ENCODE measurements around the gene ZNF154.
"Not testable (repeated sequence)": the region's sequence is repeated elsewhere in the genome, so short reads cannot be mapped to it uniquely, and the experiment has no call there.

Gene ZNF154

DNA sequence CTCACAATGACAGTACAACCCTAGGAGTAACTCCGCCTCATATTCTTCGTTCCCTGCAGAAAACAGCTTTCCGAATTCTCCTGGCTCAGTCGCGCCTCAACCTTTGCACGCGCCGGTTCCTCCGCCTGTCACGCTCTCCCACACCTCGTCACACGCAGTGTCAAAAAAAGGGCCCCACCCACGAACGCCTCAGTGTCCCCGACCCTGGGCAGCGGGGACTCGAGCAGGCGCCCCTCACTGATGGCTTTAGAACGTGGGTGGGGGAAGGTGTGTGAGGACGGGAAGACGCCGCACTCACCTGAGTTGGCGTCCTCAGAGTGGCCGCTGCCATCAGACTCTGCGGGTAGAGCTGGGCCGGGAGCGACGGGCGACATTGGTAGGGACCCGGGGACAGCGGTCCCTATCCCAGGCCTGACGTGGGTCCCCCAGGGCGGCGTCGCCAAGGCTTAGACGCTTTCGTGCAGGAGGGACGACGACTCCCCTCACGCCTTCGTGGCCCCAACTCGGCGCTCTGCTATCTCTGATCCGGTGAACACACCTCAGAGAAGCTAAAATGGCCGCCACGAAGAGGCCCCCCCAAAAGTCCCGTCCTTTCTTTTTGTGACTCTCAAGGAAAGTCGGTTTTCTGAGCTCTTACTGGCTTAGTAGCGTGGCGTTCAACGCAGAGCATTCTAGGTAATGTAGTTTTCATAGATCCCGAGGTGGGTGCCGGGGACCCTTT, at the start of gene ZNF154:
Gene ZNF154, minus strand, starts transcription at position 564 of the 721 bp plus-strand sequence. Its CDS starts 233 bp downstream, at position 331.
- peak; percentile 49 for DNase-seq

DNA sequence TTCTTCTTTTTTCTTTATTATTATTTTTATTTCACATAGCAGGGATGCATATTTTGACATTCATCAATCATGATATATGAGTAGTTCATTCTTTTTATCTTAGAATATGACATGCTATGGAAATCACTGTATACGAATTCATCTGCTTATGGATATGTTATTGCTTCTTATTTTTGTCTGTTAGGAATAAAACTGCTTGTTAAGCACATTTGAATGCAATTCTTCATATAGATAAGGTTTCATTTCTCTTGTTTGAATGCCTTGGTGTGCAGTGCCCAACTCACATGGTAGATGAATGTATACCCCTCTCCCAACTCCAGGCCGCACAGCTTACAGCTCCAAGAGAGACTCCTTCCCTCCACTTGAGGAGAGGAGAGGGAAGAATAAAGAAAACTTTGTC, 48.9 kb upstream of the ZNF154 start:
- DNase-seq = no peak

DNA sequence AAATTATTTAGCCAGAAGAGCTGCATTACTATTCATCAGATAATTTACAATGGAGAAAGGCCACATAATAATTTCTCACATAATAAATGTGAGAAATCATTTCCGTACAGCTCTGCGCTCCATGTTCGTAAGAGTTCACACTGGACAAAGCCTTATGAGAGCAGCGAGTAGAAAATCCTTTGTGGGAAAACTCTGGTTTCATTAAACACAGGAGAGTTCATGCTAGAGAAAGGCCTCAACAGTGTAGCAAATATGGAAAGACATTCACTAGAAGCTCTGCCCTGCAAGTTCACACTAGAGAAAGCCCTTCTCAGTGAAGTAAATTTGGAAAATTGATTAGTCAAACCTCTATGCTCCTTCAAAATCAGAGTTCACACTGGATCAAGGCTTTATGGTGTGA, 46.0 kb upstream of the ZNF154 start:
- no peak for DNase-seq

DNA sequence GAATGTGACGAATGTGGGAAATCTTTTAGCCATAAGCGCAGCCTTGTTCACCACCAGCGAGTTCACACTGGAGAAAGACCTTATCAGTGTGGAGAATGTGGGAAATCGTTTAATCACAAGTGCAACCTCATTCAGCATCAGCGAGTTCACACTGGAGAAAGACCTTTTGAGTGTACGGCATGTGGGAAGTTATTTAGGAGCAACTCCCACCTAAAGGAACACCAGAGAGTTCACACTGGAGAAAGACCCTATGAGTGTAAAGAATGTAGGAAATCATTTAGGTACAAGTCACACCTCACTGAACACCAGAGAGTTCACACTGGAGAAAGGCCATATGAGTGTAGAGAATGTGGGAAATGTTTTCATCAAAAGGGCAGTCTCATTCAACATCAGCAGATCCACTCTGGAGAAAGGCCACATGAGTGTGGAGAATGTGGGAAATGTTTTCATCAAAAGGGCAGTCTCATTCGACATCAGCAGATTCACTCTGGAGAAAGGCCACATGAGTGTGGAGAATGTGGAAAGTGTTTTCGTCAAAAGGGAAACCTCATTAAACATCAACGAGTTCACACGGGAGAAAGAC, 45.2 kb upstream of the ZNF154 start:
- no peak for DNase-seq

DNA sequence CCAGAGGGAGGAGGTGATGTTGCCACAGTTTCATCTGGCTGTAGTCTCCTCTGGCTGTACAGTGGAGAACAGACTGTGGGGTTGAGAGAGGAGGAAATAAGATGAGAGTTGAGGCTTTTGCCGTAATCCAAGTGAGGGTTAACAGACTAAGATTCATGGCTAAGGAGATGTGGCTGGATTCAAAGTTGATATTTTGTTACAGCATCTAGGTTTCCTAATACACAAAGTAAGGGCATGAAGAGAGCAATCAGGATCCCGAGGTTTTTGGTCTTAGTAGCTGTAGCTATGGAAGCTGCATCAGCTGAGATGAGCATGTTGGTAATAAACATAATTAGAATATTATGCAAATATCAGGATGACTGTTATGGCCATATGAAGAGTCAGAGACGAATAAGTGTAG, 39.0 kb upstream of the ZNF154 start:
- no peak for DNase-seq

DNA sequence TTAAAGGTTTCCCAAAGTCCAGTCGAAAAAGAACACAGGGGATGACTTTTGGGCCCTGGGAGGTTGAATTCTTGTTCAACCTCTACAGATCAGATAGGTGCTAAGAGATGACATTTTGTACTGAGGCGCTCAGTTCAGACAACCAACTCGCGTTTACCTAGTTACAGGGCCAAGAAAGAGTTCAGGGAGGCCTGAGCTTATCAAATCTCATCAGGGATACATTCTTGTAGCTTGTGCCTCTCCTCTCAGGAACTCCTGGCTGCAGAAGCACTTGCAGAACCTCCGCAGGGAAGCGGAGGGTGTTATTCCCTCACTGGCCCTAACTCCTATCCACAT, 38.4 kb upstream of the ZNF154 start:
- DNase-seq = no peak

DNA sequence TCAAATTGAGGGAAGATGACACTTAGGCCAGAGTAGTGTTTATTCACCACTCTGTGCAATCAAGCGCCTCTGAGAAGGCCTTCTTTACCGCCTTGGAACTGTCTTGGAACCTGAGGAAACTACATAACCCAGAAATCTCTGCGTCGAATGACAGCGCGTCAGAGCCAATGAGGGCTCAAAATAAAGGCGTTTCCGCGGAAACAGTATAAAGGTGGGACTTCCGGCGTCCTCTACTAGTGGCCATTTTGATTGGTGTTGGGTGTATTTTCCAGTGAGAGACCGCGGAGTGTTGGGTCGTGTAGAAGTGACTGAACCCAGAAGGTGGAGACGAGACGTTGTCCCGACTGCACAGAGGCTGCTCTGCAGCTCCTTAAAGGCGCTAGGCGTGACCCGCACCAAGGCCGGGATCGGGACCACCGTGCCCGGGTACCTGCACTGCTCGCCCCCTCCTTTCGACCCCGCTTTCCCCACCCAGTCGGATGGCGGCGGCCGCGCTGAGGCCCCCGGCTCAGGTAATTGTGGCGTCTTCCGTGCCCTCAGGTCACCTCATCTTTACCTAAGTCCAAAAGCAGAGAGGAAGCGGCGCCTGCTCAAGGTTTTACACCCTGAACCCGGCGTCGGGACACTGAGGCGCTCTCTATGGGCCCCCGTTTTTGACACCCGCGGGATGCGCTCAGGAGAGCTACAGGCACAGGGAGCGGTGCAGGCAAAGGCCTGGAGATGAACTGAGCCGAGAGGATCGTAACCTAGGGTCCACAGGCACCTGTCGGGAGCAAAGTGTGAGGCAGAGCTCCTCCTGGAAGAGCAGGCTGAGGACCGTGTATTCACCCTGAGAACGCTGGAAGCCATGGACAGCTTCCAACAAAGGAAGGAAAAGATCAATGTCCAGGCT, 37.8 kb upstream of the ZNF154 start, which contains the start of gene ZNF776:
Gene ZNF776, plus strand, starts transcription at position 236 of the 892 bp plus-strand sequence. Its CDS starts 244 bp downstream, at position 480.
- peak; percentile 83 for DNase-seq

DNA sequence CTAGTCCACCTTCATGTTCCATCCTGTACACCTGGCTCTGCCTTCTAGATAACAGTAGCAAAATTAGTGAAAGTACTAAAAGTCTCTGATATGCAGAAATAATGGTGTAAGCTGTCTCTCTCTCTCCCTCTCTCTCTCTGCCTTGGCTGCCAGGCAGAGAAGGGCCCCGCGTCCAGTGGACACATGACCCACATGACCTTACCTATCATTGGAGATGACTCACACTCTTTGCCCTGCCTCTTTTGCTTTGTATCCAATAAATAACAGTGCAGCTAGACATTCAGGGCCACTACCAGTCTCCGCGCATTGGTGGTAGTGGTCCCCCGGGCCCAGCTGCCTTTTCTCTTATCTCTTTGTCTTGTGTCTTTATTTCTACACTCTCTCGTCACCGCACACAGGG, 29.8 kb upstream of the ZNF154 start:
- not testable (repeated sequence) for DNase-seq

DNA sequence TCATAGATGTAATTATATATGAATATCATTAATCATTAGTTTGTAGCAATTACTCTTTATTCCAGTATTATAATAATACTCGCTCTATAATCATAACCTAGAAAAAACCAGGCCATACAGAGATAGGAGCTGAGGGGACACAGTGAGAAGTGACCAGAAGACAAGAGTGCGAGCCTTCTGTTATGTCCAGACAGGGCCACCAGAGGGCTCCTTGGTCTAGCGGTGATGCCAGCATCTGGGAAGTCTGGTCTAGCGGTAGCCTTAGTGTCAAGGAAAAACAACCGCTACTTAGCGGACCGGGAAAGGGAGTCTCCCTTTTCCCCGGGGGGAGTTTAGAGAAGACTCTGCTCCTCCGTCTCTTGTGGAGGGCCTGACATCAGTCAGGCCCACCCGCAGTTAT, 29.3 kb upstream of the ZNF154 start:
- DNase-seq = not testable (repeated sequence)

DNA sequence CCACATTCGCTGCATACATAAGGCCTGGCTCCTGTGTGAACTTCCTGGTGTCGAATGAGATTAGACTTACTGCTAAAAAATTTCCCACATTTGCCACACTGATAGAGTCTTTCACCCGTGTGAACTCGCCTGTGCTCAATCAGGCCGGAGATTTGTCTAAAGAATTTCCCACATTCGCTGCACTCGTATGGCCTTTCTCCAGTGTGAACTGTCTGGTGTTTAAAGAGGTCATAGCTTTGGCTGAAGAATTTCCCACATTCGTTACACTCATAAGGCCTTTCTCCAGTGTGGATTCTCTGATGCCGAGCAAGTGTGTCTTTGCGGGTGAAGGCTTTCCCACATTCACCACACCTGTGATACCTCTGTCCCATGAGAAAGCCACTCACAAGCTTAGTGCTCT, 11.9 kb upstream of the ZNF154 start:
- DNase-seq = no peak

DNA sequence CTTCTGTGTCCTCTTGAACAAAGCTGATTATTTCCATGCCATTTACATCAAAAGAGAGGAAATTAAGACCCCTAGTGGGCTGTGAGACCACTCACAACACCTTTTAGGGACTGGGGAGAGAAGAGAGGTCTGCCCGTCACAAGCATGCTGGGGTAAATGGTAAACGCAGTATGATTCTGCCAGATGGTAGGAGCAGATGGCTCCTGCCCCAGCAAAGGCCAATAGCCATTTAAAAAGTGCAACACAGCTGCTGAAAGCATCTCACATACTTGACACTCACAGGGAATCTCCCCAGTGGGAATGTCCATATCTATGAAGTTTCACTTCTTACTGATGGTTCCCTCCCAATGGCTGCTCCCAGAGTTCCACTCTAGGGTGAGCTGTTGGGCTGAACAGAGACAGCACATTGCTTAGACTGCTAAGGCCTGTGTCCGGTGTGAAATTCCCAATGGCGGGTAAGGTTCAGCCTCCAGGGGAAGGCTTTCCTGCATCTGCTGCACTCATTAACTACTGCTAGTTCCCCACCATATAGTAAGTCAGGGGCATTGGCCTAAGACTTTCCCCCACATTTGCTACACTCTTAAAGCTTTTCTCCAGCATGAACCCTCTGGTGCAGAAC, 11.0 kb upstream of the ZNF154 start:
- no peak for DNase-seq

DNA sequence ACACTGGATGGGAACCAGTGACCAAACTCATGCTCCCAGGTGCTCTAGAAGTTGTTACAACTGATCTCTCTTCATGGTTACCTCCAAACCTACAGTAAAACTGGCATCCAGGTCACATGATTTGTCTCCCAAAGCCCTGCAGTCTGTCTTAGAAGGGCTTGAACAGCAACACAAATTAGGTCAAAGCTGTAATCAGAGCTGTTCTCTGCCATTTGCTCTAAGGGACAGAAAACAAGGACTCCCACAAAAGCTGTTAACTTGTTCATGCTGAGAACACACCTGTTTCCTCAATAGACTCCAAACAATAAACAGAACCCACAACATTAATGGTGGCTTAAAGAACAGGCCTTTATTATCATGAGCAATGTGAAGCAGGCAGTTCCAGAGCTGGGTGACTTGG, 10.4 kb upstream of the ZNF154 start:
- no peak for DNase-seq

DNA sequence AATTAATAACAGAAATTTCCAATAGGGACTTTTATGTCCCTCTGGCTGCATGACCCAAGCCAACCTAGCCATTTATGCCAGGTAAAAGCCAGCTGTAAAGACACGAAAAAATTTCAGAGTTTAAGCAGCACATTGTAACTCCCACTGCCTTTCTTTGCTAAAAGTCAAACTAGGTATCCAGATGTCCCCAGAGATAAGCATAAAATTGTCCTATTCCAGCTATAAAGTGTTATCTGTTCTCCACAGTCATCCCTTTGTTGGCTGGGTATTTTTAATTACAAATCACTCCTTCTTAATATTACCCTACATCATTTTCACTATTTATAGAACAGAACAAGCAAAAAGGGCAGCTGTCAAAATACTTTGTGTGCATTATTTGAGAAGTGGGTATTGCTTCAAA, 3.2 kb upstream of the ZNF154 start:
- DNase-seq = no peak

DNA sequence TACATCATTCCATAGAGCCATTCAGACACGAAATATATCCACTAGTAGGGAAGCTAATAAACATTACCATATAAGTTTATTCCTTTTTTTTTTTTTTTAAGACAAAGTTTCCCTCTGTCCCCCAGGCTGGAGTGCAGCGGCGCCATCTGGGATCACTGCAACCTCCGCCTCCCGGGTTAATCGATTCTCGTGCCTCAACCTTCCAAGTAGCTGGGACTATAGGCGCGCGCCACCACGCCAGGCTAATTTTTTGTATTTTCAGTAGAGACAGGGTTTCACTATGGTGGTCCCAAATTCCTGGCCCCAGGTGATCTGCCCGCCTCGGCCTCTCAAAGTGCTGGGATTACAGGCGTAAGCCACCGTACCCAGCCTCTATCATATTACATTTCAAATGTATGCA, 612 bp upstream of the ZNF154 start:
- DNase-seq = no peak

DNA sequence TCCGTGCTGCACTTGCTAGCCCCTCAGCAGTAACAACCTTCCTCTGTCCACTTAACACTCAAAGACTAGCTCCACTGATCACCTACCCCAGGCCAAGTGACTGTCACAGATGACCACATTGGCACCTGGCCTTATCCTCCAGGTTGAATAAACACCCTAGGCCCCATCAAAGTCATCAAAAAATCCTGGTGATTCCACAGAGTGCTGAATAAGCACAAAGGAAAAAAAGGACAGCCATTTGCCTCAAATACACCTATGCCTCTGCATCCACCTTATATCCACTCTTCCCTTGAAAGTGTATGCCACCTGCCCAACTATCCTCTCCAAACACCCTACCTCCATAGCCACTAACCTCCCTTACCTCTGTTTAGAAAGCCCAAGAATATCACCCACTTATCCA, 2.7 kb downstream of the ZNF154 start:
- no peak for DNase-seq

DNA sequence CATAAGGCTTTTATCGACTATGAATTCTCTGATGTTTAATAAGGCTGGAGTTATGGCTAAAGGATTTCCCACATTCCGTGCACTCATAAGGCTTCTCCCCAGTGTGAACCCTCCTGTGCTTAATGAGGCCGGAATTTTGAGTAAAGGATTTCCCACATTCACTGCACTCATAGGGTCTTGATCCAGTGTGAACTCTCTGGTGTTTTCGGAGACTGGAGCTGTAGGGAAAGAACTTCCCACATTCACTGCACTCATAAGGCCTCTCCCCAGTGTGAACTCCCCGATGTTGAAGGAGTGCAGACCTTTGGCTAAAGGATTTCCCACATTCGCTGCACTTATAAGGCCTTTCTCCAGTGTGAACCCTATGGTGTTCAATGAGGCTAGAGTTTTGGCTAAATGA, 7.4 kb downstream of the ZNF154 start:
- no peak for DNase-seq

DNA sequence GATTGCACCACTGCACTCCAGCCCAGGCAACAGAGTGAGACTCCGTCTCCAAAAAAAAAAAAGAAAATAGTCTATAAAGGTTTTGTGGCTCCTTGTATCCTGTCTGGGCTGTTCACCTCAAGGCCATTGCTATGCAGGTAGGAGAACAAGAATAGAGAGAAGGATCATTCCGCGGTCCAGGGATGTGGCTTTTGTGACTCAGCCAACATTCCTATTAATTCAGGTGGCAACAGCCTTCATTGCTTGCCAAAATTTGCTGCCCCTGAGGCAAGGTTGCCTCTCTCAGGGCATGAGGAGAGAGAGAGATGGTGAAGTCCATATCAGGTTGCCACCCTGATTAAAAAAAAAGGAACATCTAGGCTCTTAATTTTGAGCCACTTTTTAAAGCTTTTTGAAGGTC, 19.3 kb downstream of the ZNF154 start:
- DNase-seq = no peak

DNA sequence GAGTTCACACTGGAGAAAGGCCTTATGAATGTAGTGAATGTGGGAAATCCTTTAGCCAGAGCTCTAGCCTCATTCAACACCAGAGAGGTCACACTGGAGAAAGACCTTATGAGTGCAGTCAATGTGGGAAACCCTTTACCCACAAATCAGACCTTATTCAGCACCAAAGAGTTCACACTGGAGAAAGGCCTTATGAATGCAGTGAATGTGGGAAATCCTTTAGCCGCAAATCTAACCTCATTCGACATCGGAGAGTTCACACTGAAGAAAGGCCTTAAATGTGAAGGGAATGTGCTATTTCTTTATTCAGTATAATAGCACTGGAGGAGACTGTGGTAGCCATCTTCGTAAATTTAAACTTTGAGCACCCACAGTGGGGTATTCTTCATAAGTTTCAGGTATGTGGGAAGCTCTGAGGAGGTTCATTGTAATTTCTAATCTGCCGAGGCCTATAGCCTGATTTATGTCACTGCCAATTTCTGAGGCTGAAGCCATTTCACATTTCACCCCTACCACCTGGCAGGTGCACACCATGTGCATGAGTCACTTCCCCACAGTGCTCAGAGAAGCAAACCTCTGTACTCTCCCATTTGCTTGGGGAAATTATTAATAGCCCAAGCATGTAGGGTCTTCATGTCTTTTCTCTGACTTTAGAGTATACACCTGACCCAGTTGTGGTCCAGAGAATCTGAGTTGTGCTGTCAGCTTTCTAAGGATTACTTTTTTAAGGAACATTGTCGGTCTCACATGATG, 20.8 kb downstream of the ZNF154 start:
- no peak for DNase-seq

DNA sequence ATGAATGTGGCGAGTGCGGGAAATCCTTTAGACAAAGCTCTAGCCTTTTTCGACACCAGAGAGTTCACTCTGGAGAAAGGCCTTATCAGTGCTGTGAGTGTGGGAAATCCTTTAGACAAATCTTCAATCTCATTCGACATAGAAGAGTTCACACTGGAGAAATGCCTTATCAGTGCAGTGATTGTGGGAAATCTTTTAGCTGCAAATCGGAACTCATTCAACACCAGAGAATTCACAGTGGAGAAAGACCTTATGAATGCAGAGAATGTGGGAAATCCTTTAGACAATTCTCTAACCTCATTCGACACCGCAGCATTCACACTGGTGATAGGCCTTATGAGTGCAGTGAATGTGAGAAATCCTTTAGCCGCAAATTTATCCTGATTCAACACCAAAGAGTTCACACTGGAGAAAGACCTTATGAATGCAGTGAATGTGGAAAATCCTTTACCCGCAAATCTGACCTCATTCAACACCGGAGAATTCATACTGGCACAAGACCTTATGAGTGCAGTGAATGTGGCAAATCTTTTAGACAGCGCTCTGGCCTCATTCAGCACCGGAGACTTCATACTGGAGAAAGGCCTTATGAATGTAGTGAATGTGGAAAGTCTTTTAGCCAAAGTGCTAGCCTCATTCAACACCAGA, 21.5 kb downstream of the ZNF154 start:
- no peak for DNase-seq

DNA sequence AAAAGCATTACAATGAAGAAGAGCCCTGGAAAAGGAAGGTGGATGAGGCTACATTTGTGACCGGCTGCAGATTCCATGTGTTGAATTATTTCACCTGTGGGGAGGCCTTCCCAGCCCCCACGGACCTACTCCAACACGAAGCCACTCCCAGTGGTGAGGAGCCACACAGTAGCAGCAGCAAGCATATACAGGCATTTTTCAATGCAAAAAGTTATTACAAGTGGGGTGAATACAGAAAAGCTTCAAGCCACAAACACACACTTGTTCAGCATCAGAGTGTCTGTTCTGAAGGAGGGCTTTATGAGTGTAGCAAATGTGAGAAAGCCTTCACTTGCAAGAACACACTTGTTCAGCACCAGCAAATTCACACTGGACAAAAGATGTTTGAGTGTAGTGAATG, 22.3 kb downstream of the ZNF154 start:
- no peak for DNase-seq

DNA sequence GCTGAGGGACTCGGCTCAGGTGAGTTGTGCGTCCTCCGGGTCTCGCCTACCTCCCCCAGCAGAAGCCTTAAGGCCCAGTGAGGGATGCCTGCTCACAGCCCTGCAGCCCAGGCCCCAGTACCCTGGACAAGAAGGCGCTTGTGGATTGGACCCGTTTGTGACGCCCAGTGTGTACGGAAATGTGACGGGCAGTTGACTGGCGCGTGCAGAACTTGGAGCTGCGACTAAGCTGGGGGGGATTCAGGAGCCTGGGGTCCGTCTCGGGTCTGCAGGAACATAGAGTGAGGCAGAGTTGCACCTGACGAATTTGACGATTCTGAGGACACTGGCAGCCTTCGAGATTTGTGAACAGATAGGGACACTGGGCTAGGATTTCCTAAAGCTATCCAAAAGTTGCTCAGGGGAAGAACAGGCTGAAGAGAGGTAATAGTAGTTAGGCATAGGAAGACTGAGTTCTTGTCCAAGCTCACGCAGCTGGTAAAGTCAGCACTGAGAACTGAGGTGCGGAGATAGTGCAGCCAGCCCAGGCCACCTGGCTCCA, 26.7 kb downstream of the ZNF154 start:
- DNase-seq = no peak

DNA sequence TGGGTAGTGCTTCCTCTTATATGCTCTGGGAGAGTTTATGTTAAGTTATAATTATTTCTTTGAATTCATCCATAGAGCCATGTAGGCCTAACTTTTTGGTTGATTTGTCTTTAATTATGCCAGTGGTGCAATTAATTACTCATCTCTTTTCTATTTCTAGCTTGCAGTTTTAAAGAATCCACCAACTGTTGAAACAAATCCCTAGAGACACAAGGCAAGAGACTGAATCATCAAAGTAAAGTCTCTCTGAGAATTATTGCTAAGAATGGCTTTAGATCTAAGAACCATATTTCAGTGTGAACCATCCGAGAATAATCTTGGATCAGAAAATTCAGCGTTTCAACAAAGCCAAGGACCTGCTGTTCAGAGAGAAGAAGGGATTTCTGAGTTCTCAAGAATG, 33.1 kb downstream of the ZNF154 start:
- DNase-seq = no peak

Measured in CD4-positive, alpha-beta T cell treated with Interleukin-17A for 4 hours (primary cell).